ENCODE measurements around the gene STEAP1B.

DNA sequence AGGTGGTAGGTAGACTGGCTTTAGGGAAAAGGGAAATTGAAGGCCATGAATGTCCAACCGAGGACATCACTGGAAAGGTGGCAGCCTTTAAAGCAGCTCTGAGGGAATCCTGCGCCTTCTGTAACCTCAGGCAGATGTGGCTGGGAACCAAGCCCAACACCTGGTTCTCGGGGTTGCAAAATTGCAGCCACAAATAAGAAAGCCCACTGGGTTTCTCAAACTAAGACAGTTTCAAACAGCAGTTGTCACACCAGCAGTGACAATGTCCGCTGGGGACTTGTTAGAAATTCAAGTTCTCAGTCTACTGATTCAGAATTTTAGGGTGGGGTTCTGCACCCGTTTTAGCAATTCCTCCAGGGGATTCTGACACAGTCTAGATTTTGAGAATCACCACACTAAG, 42.7 kb upstream of the STEAP1B start:
- no peak for TF ChIP-seq EP300 (IDR thresholded peaks at IDR 0.05; ENCODE audit: borderline replicate concordance)
- TF ChIP-seq TAF1 (IDR thresholded peaks at IDR 0.05; ENCODE audit: low read depth), result no peak
- TF ChIP-seq, protein P1, sequence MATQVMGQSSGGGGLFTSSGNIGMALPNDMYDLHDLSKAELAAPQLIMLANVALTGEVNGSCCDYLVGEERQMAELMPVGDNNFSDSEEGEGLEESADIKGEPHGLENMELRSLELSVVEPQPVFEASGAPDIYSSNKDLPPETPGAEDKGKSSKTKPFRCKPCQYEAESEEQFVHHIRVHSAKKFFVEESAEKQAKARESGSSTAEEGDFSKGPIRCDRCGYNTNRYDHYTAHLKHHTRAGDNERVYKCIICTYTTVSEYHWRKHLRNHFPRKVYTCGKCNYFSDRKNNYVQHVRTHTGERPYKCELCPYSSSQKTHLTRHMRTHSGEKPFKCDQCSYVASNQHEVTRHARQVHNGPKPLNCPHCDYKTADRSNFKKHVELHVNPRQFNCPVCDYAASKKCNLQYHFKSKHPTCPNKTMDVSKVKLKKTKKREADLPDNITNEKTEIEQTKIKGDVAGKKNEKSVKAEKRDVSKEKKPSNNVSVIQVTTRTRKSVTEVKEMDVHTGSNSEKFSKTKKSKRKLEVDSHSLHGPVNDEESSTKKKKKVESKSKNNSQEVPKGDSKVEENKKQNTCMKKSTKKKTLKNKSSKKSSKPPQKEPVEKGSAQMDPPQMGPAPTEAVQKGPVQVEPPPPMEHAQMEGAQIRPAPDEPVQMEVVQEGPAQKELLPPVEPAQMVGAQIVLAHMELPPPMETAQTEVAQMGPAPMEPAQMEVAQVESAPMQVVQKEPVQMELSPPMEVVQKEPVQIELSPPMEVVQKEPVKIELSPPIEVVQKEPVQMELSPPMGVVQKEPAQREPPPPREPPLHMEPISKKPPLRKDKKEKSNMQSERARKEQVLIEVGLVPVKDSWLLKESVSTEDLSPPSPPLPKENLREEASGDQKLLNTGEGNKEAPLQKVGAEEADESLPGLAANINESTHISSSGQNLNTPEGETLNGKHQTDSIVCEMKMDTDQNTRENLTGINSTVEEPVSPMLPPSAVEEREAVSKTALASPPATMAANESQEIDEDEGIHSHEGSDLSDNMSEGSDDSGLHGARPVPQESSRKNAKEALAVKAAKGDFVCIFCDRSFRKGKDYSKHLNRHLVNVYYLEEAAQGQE (IDR thresholded peaks at IDR 0.05; ENCODE audit: low read depth), result no peak
- TF ChIP-seq CEBPB (IDR thresholded peaks at IDR 0.05), result no peak
- TF ChIP-seq TEAD4 (IDR thresholded peaks at IDR 0.05), result no peak
- no peak for TF ChIP-seq RAD21 (IDR thresholded peaks at IDR 0.05; ENCODE audit: low read depth)
- TF ChIP-seq EGR1 (IDR thresholded peaks at IDR 0.05), result no peak
- TF ChIP-seq MAX (IDR thresholded peaks at IDR 0.05), result no peak
- TF ChIP-seq CREB1 (IDR thresholded peaks at IDR 0.05; ENCODE audit: low read depth), result no peak
- no peak for TF ChIP-seq YY1 (IDR thresholded peaks at IDR 0.05; ENCODE audit: low read depth)
- no peak for TF ChIP-seq ZBTB7A (IDR thresholded peaks at IDR 0.05; ENCODE audit: low read depth)
- no peak for TF ChIP-seq NFIC (IDR thresholded peaks at IDR 0.05)

All from Ishikawa (cell line).